Cardiac atrium fibroblast (primary cell): ENCODE results near the gene MEST. TPM values are rescaled to one million over a fixed set of nuclear protein-coding genes. Genes with fewer than 3 reads are reported as not detected.

Experiments used
- total RNA-seq: library from RNA; depleted of rRNA; stranded (reverse); fragments of >200 nt; gene quantifications from 2 replicates; pipeline ENCODE4 v1.2.3, GENCODE V29; 2015

The MEST gene, protein sequence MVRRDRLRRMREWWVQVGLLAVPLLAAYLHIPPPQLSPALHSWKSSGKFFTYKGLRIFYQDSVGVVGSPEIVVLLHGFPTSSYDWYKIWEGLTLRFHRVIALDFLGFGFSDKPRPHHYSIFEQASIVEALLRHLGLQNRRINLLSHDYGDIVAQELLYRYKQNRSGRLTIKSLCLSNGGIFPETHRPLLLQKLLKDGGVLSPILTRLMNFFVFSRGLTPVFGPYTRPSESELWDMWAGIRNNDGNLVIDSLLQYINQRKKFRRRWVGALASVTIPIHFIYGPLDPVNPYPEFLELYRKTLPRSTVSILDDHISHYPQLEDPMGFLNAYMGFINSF
- total RNA-seq, result 289 and 504 TPM in 2 replicates

DNA sequence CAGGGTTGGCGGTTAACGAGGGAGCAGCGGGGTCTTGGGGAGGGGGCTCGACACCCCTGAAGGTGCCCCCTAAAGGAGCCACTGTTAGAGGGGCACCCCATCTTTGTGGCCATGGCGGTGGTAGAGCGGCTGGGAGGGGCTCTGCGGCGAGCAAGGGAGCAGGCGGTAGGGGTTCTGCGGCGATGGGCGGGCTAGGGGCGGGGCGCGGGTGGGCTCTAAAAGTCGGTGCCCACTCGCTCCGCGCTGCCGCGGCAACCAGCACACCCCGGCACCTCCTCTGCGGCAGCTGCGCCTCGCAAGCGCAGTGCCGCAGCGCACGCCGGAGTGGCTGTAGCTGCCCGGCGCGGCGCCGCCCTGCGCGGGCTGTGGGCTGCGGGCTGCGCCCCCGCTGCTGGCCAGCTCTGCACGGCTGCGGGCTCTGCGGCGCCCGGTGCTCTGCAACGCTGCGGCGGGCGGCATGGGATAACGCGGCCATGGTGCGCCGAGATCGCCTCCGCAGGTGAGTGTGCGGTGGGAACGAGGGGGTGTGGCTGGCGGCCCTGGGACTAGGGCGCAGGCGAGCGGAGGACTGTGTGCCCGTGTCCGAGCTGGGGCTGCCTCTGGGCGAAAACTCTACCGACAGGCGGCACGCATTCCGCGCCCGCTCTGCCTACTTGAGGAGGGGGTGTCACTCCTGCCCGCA lies at the start of gene MEST:
TSS of gene MEST (plus strand) at position 245 of the 682 bp plus-strand sequence. CDS start at position 474, 229 bp downstream.

Other genes with a start within 250 kb of the MEST start
- not detected in 2 replicates for gene CPA2, start 225.2 kb upstream of the MEST start, total RNA-seq
- 56.7 and 90.1 TPM in 2 replicates for gene CPA4, start 198.9 kb upstream of the MEST start, total RNA-seq
- gene CPA5, start 147.3 kb upstream of the MEST start, total RNA-seq, result not detected in 2 replicates
- 0.54 TPM in 1 of 2 replicates, not detected in the other for gene CPA1, start 111.6 kb upstream of the MEST start, total RNA-seq
- gene CEP41, start 51.1 kb upstream of the MEST start, total RNA-seq, result 6.9 and 9.4 TPM in 2 replicates
- 17.1 and 20.6 TPM in 2 replicates for gene COPG2, start 176.7 kb downstream of the MEST start, total RNA-seq
- not detected in 2 replicates for gene TSGA13, start 194.5 kb downstream of the MEST start, total RNA-seq
- gene KLF14, start 242.1 kb downstream of the MEST start, total RNA-seq, result not detected in 2 replicates